GM12878 (cell line): ENCODE data around the gene UBASH3A. TPM values are rescaled to one million over a fixed set of nuclear protein-coding genes. Genes with fewer than 3 reads are reported as not detected.
A peak's percentile ranks its signal among the peaks of the same experiment; 100 is the strongest.

Experiments
- ATAC-seq: fragments of 200-7000 bp; cut with Tn5 transposase; 3 replicates; pipeline ENCODE4 v1.9.1; 2020; ENCODE audit warnings: mild to moderate bottlenecking, moderate library complexity
- BruUV-seq: library from RNA; stranded (reverse); fragments of 400-500 nt; replicated peaks from 2 replicates; lab custom pipeline; 2021; lab: Mats Ljungman, UMichigan
- CTCF ChIA-PET: fragments of 300-600 bp; sonication (Branson Sonifier 250); formaldehyde crosslinking; extraction: SDS; loops from one replicate; lab custom pipeline; 2021; ENCODE audit warnings: inconsistent platforms; lab: Yijun Ruan, JAX
- POLR2A ChIA-PET: fragments of 350-600 bp; formaldehyde crosslinking; extraction: SDS; loops from one replicate; lab custom pipeline; 2021; ENCODE audit warnings: inconsistent platforms; lab: Charles Lee
- RAD21 ChIA-PET: fragments of 300-600 bp; sonication (Branson Sonifier 250); formaldehyde crosslinking; loops from one replicate; lab custom pipeline; 2023; ENCODE audit warnings: antibody characterized with exemption; ENCODE audit not compliant: unreplicated experiment; lab: Charles Lee
- SMC1A ChIA-PET: fragments of 300-600 bp; sonication (Branson Sonifier 250); formaldehyde crosslinking; loops from one replicate; lab custom pipeline; 2023; ENCODE audit not compliant: unreplicated experiment, uncharacterized antibody; lab: Charles Lee
- DNase-seq: peaks from one replicate; pipeline ENCODE4 v3.0.0-alpha.2; 2011; ENCODE audit warnings: low read depth, low spot score
- FAIRE-seq: peaks from 3 replicates; lab custom pipeline; 2011; peaks lifted over from hg19 to GRCh38; lab: Jason Lieb, UNC
- H2AFZ ChIP-seq: 2 replicates; pipeline ENCODE4 v1.6.0; 2011; ENCODE audit warnings: low read depth, low read length, control low read depth; ENCODE audit not compliant: control insufficient read depth
- H3K27ac ChIP-seq: 2 replicates; pipeline ENCODE4 v1.5.1; 2011; ENCODE audit warnings: control low read depth; ENCODE audit not compliant: control insufficient read depth, insufficient read depth
- H3K27me3 ChIP-seq, 2 experiments: replicated peaks in 1 of 2; 2 replicates each; pipeline versions ENCODE4 v1.6.0 to v1.6.1; 2011; ENCODE audit warnings: low read length in 1 of 2; ENCODE audit not compliant: control insufficient read depth in 2 of 2, insufficient read depth in 2 of 2
- H3K36me3 ChIP-seq, 2 experiments: 2 replicates each; pipeline ENCODE4 v1.5.1; 2011; ENCODE audit warnings: low read length in 1 of 2; ENCODE audit not compliant: control insufficient read depth in 2 of 2, insufficient read depth in 2 of 2
- H3K4me1 ChIP-seq: 2 replicates; pipeline ENCODE4 v1.6.1; 2011; ENCODE audit warnings: mild to moderate bottlenecking, low read length, moderate library complexity, mixed read lengths; ENCODE audit not compliant: control insufficient read depth, insufficient read depth
- H3K4me2 ChIP-seq: 2 replicates; pipeline ENCODE4 v1.6.0; 2011; ENCODE audit warnings: control low read depth; ENCODE audit not compliant: control insufficient read depth, insufficient read depth
- H3K4me3 ChIP-seq: fragments of 200-600 bp; sonication (generic); 2 replicates; pipeline ENCODE4 v1.5.1; 2016
- H3K79me2 ChIP-seq: 2 replicates; pipeline ENCODE4 v1.6.0; 2011; ENCODE audit warnings: low read length; ENCODE audit not compliant: control insufficient read depth, insufficient read depth
- H3K9ac ChIP-seq: 2 replicates; pipeline ENCODE4 v1.8.0; 2011; ENCODE audit warnings: low read length, control low read depth, mixed read lengths; ENCODE audit not compliant: control insufficient read depth, insufficient read depth
- H3K9me3 ChIP-seq: replicated peaks from 3 replicates; pipeline ENCODE4 v1.5.1; 2011; ENCODE audit warnings: mild to moderate bottlenecking, low read length; ENCODE audit not compliant: control insufficient read depth, insufficient read depth
- H4K20me1 ChIP-seq: 2 replicates; pipeline ENCODE4 v1.6.0; 2011; ENCODE audit not compliant: control insufficient read depth, insufficient read depth
- BCL3 ChIP-seq: IDR thresholded peaks from 2 replicates; pipeline ENCODE4 v1.6.1; 2011; ENCODE audit warnings: borderline replicate concordance, low read depth, mild to moderate bottlenecking, moderate library complexity, low read length; ENCODE audit not compliant: insufficient read depth, poor library complexity, severe bottlenecking
- FOXM1 ChIP-seq: IDR thresholded peaks from 2 replicates; pipeline ENCODE4 v1.6.1; 2012; ENCODE audit warnings: low read depth, mild to moderate bottlenecking, inconsistent platforms, low read length, moderate library complexity
- GABPA ChIP-seq: IDR thresholded peaks from 2 replicates; pipeline ENCODE4 v1.6.1; 2014; ENCODE audit warnings: antibody characterized with exemption, low read depth, mild to moderate bottlenecking, inconsistent platforms
- IRF3 ChIP-seq: fragments of 450-650 bp; IDR thresholded peaks from 2 replicates; pipeline ENCODE4 v1.6.1; 2014; ENCODE audit warnings: mild to moderate bottlenecking
- MYB ChIP-seq: fragments of 150-350 bp; IDR thresholded peaks from 2 replicates; pipeline ENCODE4 v1.6.1; 2014; ENCODE audit warnings: mild to moderate bottlenecking, low read depth, low read length, borderline replicate concordance
- USF2 ChIP-seq: IDR thresholded peaks from 2 replicates; pipeline ENCODE4 v1.6.1; 2011; ENCODE audit warnings: low read depth, low read length, improper control_type of control experiment, borderline replicate concordance
- YBX1 ChIP-seq: fragments of 450-650 bp; IDR thresholded peaks from 2 replicates; pipeline ENCODE4 v1.6.1; 2016; ENCODE audit warnings: antibody characterized with exemption
- ZNF24 ChIP-seq: fragments of 450-650 bp; IDR thresholded peaks from 2 replicates; pipeline ENCODE4 v1.6.1; 2017; ENCODE audit warnings: antibody characterized with exemption, mild to moderate bottlenecking
- whole genome bisulfite sequencing: methylation state at CpG from one replicate; pipeline ENCODE4 v1.1.6; 2016; ENCODE audit warnings: low lambda C conversion rate; ENCODE audit not compliant: insufficient replicate concordance, insufficient coverage; ENCODE audit errors: missing lambda C conversion rate; 5-methylcytosine and 5-hydroxymethylcytosine counted together
- in situ Hi-C: fragments of 300-500 bp; cut with MboI; formaldehyde crosslinking; loops from 9 replicates; pipeline ENCODE4 v1.14.3; 2018; ENCODE audit warnings: mixed read lengths
- intact Hi-C: fragments of 100-400 bp; cut with micrococcal nuclease; formaldehyde crosslinking; loops from one replicate; pipeline ENCODE4 v1.14.2; 2022; ENCODE audit not compliant: unreplicated experiment
- polyA plus RNA-seq, 11 experiments: library from polyadenylated mRNA; depleted of rRNA in 4 of 11; unstranded in 6 of 11; stranded (reverse) in 5 of 11; fragments of >200 nt; fragmentation: Nextera tagmentation in 4 of 11; fragmentation: Illumina TruSeq in 1 of 11; extraction: Ambion mirVana in 4 of 11; extraction: Trizol in 1 of 11; gene quantifications; 1 replicate in 1 of 11; 2 replicates in 10 of 11; pipeline versions ENCODE4 v1.2.1 to v1.2.3, GENCODE V29; 2011 to 2016; ENCODE audit warnings: inconsistent platforms in 2 of 11, missing spikeins in 2 of 11, low read depth in 1 of 11
- total RNA-seq, 4 experiments: library from RNA; depleted of rRNA in 3 of 4; stranded (reverse); fragments of >200 nt in 3 of 4; fragmentation: Illumina TruSeq in 1 of 4; extraction: Trizol in 1 of 4; gene quantifications; 2 replicates each; pipeline versions ENCODE4 v1.2.1 to v1.2.3, GENCODE V29; 2013 to 2021

UBASH3A gene
- total and polyA plus RNA-seq, 10 of the 15 experiments (the other 5 are each of a cell fraction or from before 2014, with no cell fraction given), result 0.04 to 0.39 (median 0.23) TPM; not detected in 1

- ChIA-PET POLR2A (interaction anchor here (0.6 to 5.4 kb wide), 8 partner anchors 9 to 36 kb away, joined by 3 to 34 read pairs (median 10); partner anchors contain the start of gene UBASH3A), SMC1A (interaction anchor here (1.4 to 6.1 kb wide), 9 partner anchors 8 to 123 kb away, joined by 3 to 49 read pairs (median 7); partner anchors contain the start of gene UBASH3A), RAD21 (interaction anchor here (1.0 to 4.2 kb wide), 9 partner anchors 9 to 129 kb away, joined by 3 to 32 read pairs (median 5); partner anchors contain the start of gene UBASH3A), CTCF (interaction anchor here (1.0 to 2.4 kb wide), 5 partner anchors 10 to 122 kb away, joined by 3 to 16 read pairs (median 4); partner anchors contain the start of gene UBASH3A)
- H3K36me3 ChIP-seq, result no peaks in the 10 kb centered on the region
- H3K4me2 ChIP-seq, result peak overlapping the region; percentile 78
- no peaks in the 10 kb centered on the region for H4K20me1 ChIP-seq
- 69% methylated on average over 8 of the region's 8 CpGs for WGBS
- DNase-seq, result no peak
- no peak for TF ChIP-seq YBX1
- TF ChIP-seq GABPA, result no peak
- TF ChIP-seq FOXM1, result no peak
- no peak for TF ChIP-seq IRF3
- TF ChIP-seq ZNF24, result no peak
- no peak for TF ChIP-seq MYB
- no peak for TF ChIP-seq BCL3
- no peak for TF ChIP-seq USF2
- H3K79me2 ChIP-seq, result no peaks in the 10 kb centered on the region
- FAIRE-seq, result no peak
- in situ Hi-C loops (no loop called here), intact Hi-C loops (no loop called here)
- peak overlapping the region; percentile 95 for H3K27ac ChIP-seq
- TSS peak; percentile 94 for BruUV-seq
- no peak for ATAC-seq
- H3K27me3 ChIP-seq, result no peaks in the 10 kb centered on the region
- H3K4me3 ChIP-seq, result no peak overlapping the region
- H3K9ac ChIP-seq, result peak overlapping the region; percentile 66
- H2AFZ ChIP-seq, result peak overlapping the region; percentile 55; the same call in 1 of the 2 replicates
- H3K4me1 ChIP-seq, result peaks cover 47% of the 10 kb centered on the region
- peaks cover 5% of the 10 kb centered on the region; the same call in 2 of the 3 replicates for H3K9me3 ChIP-seq
These were observed 10.8 kb downstream of the UBASH3A start for GRCh38 chr21:42414553-42414927.
